IMR-90 (cell line): Measurements from ENCODE around the gene RAB39A. TPM values are rescaled to one million over a fixed set of nuclear protein-coding genes. Genes with fewer than 3 reads are reported as not detected.
"Not testable (repeated sequence)": the region's sequence is repeated elsewhere in the genome, so short reads cannot be mapped to it uniquely, and the experiment has no call there.

Source experiments
- ATAC-seq: fragments of 200-7000 bp; cut with Tn5 transposase; 2 replicates; pipeline ENCODE4 v1.9.1; 2020; ENCODE audit warnings: low read depth, mild to moderate bottlenecking, moderate library complexity
- BruUV-seq: library from RNA; stranded (reverse); fragments of 400-500 nt; replicated peaks from 2 replicates; lab custom pipeline; 2021; lab: Mats Ljungman, UMichigan
- CTCF ChIA-PET: fragments of 300-600 bp; formaldehyde crosslinking; extraction: SDS; loops from one replicate; lab custom pipeline; 2021; ENCODE audit warnings: antibody characterized with exemption; lab: Yijun Ruan, JAX
- POLR2A ChIA-PET: fragments of 300-600 bp; sonication (Branson Sonifier 250); formaldehyde crosslinking; loops from one replicate; lab custom pipeline; 2022; ENCODE audit warnings: antibody characterized with exemption; ENCODE audit not compliant: unreplicated experiment; lab: Charles Lee
- DNase-seq: peaks from one replicate; pipeline ENCODE4 v3.0.0; 2013
- H2AFZ ChIP-seq: replicated peaks from 2 replicates; pipeline ENCODE3; 2013; ENCODE audit warnings: low read length, mild to moderate bottlenecking; ENCODE audit not compliant: poor library complexity
- H2AK5ac ChIP-seq: 2 replicates; pipeline ENCODE4 v1.6.1; 2013; ENCODE audit warnings: low read depth, low read length, inconsistent platforms
- H2AK9ac ChIP-seq: replicated peaks from 2 replicates; pipeline ENCODE3; 2013; ENCODE audit warnings: mild to moderate bottlenecking, low read depth, low read length, moderate library complexity; ENCODE audit not compliant: poor library complexity
- H2BK120ac ChIP-seq: 2 replicates; pipeline ENCODE4 v1.6.1; 2013; ENCODE audit warnings: low read depth, low read length, inconsistent platforms
- H2BK15ac ChIP-seq: 3 replicates; pipeline ENCODE4 v1.6.1; 2013; ENCODE audit warnings: low read depth, low read length, inconsistent platforms
- H2BK20ac ChIP-seq: 2 replicates; pipeline ENCODE4 v1.6.1; 2013; ENCODE audit warnings: low read depth, mild to moderate bottlenecking, inconsistent platforms, low read length, moderate library complexity
- H2BK5ac ChIP-seq: 2 replicates; pipeline ENCODE4 v1.6.1; 2013; ENCODE audit warnings: mild to moderate bottlenecking, low read depth, low read length, inconsistent platforms; ENCODE audit not compliant: poor library complexity, severe bottlenecking
- H3K14ac ChIP-seq: replicated peaks from 2 replicates; pipeline ENCODE4 v1.6.1; 2013; ENCODE audit warnings: low read depth, low read length, inconsistent platforms
- H3K18ac ChIP-seq: 2 replicates; pipeline ENCODE4 v1.6.1; 2013; ENCODE audit warnings: low read depth, low read length, control low read depth
- H3K23ac ChIP-seq: 2 replicates; pipeline ENCODE4 v1.6.1; 2013; ENCODE audit warnings: low read depth, low read length, inconsistent platforms
- H3K27ac ChIP-seq: 2 replicates; pipeline ENCODE4 v1.5.1; 2013; ENCODE audit warnings: mild to moderate bottlenecking, control low read depth, low read length; ENCODE audit not compliant: insufficient read depth
- H3K27me3 ChIP-seq: 2 replicates; pipeline ENCODE4 v1.6.1; 2013; ENCODE audit warnings: low read length; ENCODE audit not compliant: control insufficient read depth, insufficient read depth
- H3K36me3 ChIP-seq: 2 replicates; pipeline ENCODE4 v1.6.1; 2013; ENCODE audit warnings: low read length, mixed read lengths; ENCODE audit not compliant: control insufficient read depth, insufficient read depth
- H3K4ac ChIP-seq: 2 replicates; pipeline ENCODE4 v1.6.1; 2013; ENCODE audit warnings: low read depth, low read length, inconsistent platforms
- H3K4me1 ChIP-seq: 2 replicates; pipeline ENCODE4 v1.6.1; 2013; ENCODE audit warnings: low read length, mixed read lengths; ENCODE audit not compliant: control insufficient read depth, insufficient read depth
- H3K4me2 ChIP-seq: 2 replicates; pipeline ENCODE4 v1.6.1; 2013; ENCODE audit warnings: low read depth, mild to moderate bottlenecking, control low read depth, low read length, moderate library complexity
- H3K4me3 ChIP-seq: 2 replicates; pipeline ENCODE4 v1.5.1; 2013; ENCODE audit warnings: low read depth, mild to moderate bottlenecking, control low read depth, low read length, moderate library complexity; ENCODE audit not compliant: insufficient read depth
- H3K56ac ChIP-seq: 2 replicates; pipeline ENCODE4 v1.6.1; 2013; ENCODE audit warnings: low read length, inconsistent platforms; ENCODE audit not compliant: insufficient read depth; ENCODE audit errors: extremely low read depth
- H3K79me1 ChIP-seq, 2 experiments: 2 replicates each; pipeline ENCODE4 v1.6.1; 2013; ENCODE audit warnings: low read length in 2 of 2, inconsistent platforms in 1 of 2, low read depth in 1 of 2
- H3K9ac ChIP-seq: 2 replicates; pipeline ENCODE4 v1.6.1; 2013; ENCODE audit warnings: low read depth, low read length, control low read depth
- H3K9me1 ChIP-seq: 2 replicates; pipeline ENCODE4 v1.6.1; 2013; ENCODE audit warnings: low read length, inconsistent platforms; ENCODE audit not compliant: insufficient read depth
- H3K9me3 ChIP-seq: 2 replicates; pipeline ENCODE4 v1.6.1; 2013; ENCODE audit warnings: low read length; ENCODE audit not compliant: control insufficient read depth, insufficient read depth
- H4K20me1 ChIP-seq: 2 replicates; pipeline ENCODE4 v1.6.1; 2013; ENCODE audit warnings: low read length, inconsistent platforms; ENCODE audit not compliant: insufficient read depth
- H4K5ac ChIP-seq: 2 replicates; pipeline ENCODE4 v1.6.1; 2013; ENCODE audit warnings: mild to moderate bottlenecking, low read depth, low read length, control low read depth
- H4K8ac ChIP-seq, 2 experiments: 2 replicates each; pipeline ENCODE4 v1.6.1; 2013; ENCODE audit warnings: low read depth in 2 of 2, low read length in 2 of 2, control low read depth in 1 of 2, inconsistent platforms in 1 of 2
- H4K91ac ChIP-seq: 2 replicates; pipeline ENCODE4 v1.6.1; 2013; ENCODE audit warnings: low read depth, low read length, inconsistent platforms; ENCODE audit not compliant: insufficient read depth
- WGBS, 2 experiments: methylation state at CpG; one replicate each; pipeline versions ENCODE4 v1.1.5 to v1.1.7; 2013; ENCODE audit warnings: missing lambda C conversion rate in 2 of 2; ENCODE audit not compliant: insufficient read length in 1 of 2; ENCODE audit errors: extremely low coverage in 2 of 2; 5-methylcytosine and 5-hydroxymethylcytosine counted together
- dilution Hi-C: fragments of 300-500 bp; cut with HindIII; formaldehyde crosslinking; loops from one replicate; pipeline ENCODE4 v1.14.3; 2018; ENCODE audit warnings: low sequenced_read_pairs; ENCODE audit not compliant: unreplicated experiment
- in situ Hi-C: fragments of 300-500 bp; cut with MboI; formaldehyde crosslinking; loops from 3 replicates; pipeline ENCODE4 v1.14.3; 2019; ENCODE audit warnings: low sequenced_read_pairs, inconsistent platforms, mixed read lengths
- intact Hi-C: fragments of 100-400 bp; cut with micrococcal nuclease; formaldehyde crosslinking; loops from 2 replicates; pipeline ENCODE4 v1.10.0; 2022
- polyA plus RNA-seq, 3 experiments: library from polyadenylated mRNA; depleted of rRNA; stranded (reverse); fragments of >200 nt; gene quantifications; 2 replicates each; pipeline ENCODE4 v1.2.3, GENCODE V29; 2012; ENCODE audit warnings: low replicate concordance in 1 of 3
- total RNA-seq: library from RNA; depleted of rRNA; stranded (reverse); fragments of >200 nt; gene quantifications from 2 replicates; pipeline ENCODE4 v1.2.3, GENCODE V29; 2012

RAB39A gene
- total and polyA plus RNA-seq, 2 of the 4 experiments (the other 2 are of a cell fraction), result not detected

- CTCF ChIA-PET, H3K9me1 ChIP-seq: not testable (repeated sequence)
Measured at GRCh38 chr11:107912415-107912814, 15.8 kb upstream of the RAB39A start.

More at GRCh38 chr11:107912415-107912814, 15.8 kb upstream of the RAB39A start:
- H2BK15ac ChIP-seq, H2BK5ac ChIP-seq, H2AK9ac ChIP-seq, H3K4me3 ChIP-seq, H3K79me1 ChIP-seq, H2BK20ac ChIP-seq, H2AK5ac ChIP-seq, H3K9me3 ChIP-seq, H4K20me1 ChIP-seq, in situ Hi-C loops, H3K18ac ChIP-seq, intact Hi-C loops, ATAC-seq, H3K27ac ChIP-seq, H3K36me3 ChIP-seq, H2AFZ ChIP-seq, H4K8ac ChIP-seq, H3K4me1 ChIP-seq, H2BK120ac ChIP-seq, H3K23ac ChIP-seq, H3K27me3 ChIP-seq, H4K91ac ChIP-seq, H3K4ac ChIP-seq, DNase-seq, POLR2A ChIA-PET, BruUV-seq, H3K14ac ChIP-seq, H3K9ac ChIP-seq, H3K56ac ChIP-seq, H4K5ac ChIP-seq, dilution Hi-C loops, H3K4me2 ChIP-seq: not testable (repeated sequence)
- WGBS, 2 experiments, result 70% methylated on average over 2 of the region's 38 CpGs; no CpG with 5 or more reads in 1 of the 2 experiments
